HEK293T (cell line): Measurements from ENCODE around the gene C1R.

ENCODE experiments used
- SP1 ChIP-seq: fragments of 450-650 bp; IDR thresholded peaks from 2 replicates; pipeline ENCODE4 v1.6.1; 2017
- SUZ12 ChIP-seq: fragments of 450-650 bp; IDR thresholded peaks from 2 replicates; pipeline ENCODE4 v1.6.1; 2016; ENCODE audit warnings: mild to moderate bottlenecking

- TF ChIP-seq SUZ12 (no peak), SP1 (no peak)
These were observed 30.6 kb downstream of the C1R start for GRCh38 chr12:7061596-7061995.
